ENCODE measurements around the gene RMDN2.

DNA sequence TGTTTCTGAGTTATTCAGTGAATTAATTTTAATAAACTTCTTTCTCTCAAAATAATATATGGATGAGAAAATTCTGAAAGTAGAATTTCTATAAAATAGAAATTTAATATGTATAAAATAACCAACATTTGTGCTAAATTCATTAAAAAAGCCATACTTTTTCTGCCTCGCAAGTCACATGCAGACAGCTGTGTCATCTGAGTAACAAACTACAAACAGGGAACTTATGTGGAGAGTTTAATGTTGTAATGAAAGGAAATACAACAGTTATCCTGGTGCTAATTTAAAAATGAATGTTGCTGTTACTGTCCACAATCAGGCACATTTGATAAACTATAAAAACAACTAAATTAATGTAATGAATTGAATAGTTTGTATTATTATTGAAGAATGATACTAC lies 22.2 kb downstream of the RMDN2 start:
- TF ChIP-seq, protein P1, sequence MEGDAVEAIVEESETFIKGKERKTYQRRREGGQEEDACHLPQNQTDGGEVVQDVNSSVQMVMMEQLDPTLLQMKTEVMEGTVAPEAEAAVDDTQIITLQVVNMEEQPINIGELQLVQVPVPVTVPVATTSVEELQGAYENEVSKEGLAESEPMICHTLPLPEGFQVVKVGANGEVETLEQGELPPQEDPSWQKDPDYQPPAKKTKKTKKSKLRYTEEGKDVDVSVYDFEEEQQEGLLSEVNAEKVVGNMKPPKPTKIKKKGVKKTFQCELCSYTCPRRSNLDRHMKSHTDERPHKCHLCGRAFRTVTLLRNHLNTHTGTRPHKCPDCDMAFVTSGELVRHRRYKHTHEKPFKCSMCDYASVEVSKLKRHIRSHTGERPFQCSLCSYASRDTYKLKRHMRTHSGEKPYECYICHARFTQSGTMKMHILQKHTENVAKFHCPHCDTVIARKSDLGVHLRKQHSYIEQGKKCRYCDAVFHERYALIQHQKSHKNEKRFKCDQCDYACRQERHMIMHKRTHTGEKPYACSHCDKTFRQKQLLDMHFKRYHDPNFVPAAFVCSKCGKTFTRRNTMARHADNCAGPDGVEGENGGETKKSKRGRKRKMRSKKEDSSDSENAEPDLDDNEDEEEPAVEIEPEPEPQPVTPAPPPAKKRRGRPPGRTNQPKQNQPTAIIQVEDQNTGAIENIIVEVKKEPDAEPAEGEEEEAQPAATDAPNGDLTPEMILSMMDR (IDR thresholded peaks at IDR 0.05; ENCODE audit: borderline replicate concordance, extremely low read depth, low read length, poor library complexity, severe bottlenecking) = no peak
- no peak for TF ChIP-seq EZH2 (IDR thresholded peaks at IDR 0.05; ENCODE audit: borderline replicate concordance, low read depth, low read length, severe bottlenecking)
